ENCODE data around the gene PTPRO. TPM values are rescaled to one million over a fixed set of nuclear protein-coding genes. Genes with fewer than 3 reads are reported as not detected.

Gene PTPRO
- total and polyA plus RNA-seq, 4 donors = 2.6 to 11.7 (median 3.4) TPM

- 19 to 28% methylated on average over 4 of the region's 4 CpGs for WGBS, 2 donors
- Histone ChIP-seq H3K9ac (ENCODE audit: insufficient read depth in 1 of 2, low read length in 2 of 2) (no peak overlapping the region), H3K4me3 (no peak overlapping the region), H3K4me1 (ENCODE audit: control insufficient read depth in 5 of 5, insufficient read depth in 5 of 5, low read length in 5 of 5) (peaks cover 0 to 12% (median 0%) of the 10 kb centered on the region in 5 donors), H3K27ac (ENCODE audit: low read depth in 1 of 2, low read length in 1 of 2) (no peak overlapping the region), H3K36me3 (ENCODE audit: control insufficient read depth in 4 of 4, insufficient read depth in 4 of 4, low read length in 4 of 4) (no peaks in the 10 kb centered on the region), H3K9me3 (ENCODE audit: control insufficient read depth in 4 of 4, insufficient read depth in 3 of 4, low read length in 3 of 4) (peaks cover 0 to 3% (median 0%) of the 10 kb centered on the region in 4 donors), H3K27me3 (ENCODE audit: control insufficient read depth in 3 of 3, insufficient read depth in 3 of 3, low read length in 2 of 3) (peaks cover 0 to 26% (median 22%) of the 10 kb centered on the region in 3 donors)
- DNase-seq = peak in 1 of 3 donors; percentile 13
- ATAC-seq (ENCODE audit: insufficient read depth, low FRiP score) = no peak
- TF ChIP-seq, protein P1, sequence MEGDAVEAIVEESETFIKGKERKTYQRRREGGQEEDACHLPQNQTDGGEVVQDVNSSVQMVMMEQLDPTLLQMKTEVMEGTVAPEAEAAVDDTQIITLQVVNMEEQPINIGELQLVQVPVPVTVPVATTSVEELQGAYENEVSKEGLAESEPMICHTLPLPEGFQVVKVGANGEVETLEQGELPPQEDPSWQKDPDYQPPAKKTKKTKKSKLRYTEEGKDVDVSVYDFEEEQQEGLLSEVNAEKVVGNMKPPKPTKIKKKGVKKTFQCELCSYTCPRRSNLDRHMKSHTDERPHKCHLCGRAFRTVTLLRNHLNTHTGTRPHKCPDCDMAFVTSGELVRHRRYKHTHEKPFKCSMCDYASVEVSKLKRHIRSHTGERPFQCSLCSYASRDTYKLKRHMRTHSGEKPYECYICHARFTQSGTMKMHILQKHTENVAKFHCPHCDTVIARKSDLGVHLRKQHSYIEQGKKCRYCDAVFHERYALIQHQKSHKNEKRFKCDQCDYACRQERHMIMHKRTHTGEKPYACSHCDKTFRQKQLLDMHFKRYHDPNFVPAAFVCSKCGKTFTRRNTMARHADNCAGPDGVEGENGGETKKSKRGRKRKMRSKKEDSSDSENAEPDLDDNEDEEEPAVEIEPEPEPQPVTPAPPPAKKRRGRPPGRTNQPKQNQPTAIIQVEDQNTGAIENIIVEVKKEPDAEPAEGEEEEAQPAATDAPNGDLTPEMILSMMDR (IDR thresholded peaks at IDR 0.05; ENCODE audit: control extremely low read depth, extremely low read depth) = no peak
These were observed 1.2 kb downstream of the PTPRO start for GRCh38 chr12:15323480-15323879.

GRCh38 chr12:15329891-15330290, 7.6 kb downstream of the PTPRO start:
- 78 to 86% methylated on average over 5 of the region's 5 CpGs for WGBS, 2 donors
- no peaks in the 10 kb centered on the region for H3K36me3 ChIP-seq (ENCODE audit: control insufficient read depth in 4 of 4, insufficient read depth in 4 of 4, low read length in 4 of 4)
- no peaks in the 10 kb centered on the region for H3K9me3 ChIP-seq (ENCODE audit: control insufficient read depth in 4 of 4, insufficient read depth in 3 of 4, low read length in 3 of 4)
- ATAC-seq (ENCODE audit: insufficient read depth, low FRiP score) = no peak
- no peak overlapping the region for H3K27ac ChIP-seq (ENCODE audit: low read depth in 1 of 2, low read length in 1 of 2)
- TF ChIP-seq, protein P1 (IDR thresholded peaks at IDR 0.05; ENCODE audit: control extremely low read depth, extremely low read depth) = no peak
- no peak for DNase-seq
- H3K4me3 ChIP-seq = no peak overlapping the region
- peaks cover 0 to 5% (median 0%) of the 10 kb centered on the region in 3 donors for H3K27me3 ChIP-seq (ENCODE audit: control insufficient read depth in 3 of 3, insufficient read depth in 3 of 3, low read length in 2 of 3)
- H3K4me1 ChIP-seq (ENCODE audit: control insufficient read depth in 5 of 5, insufficient read depth in 5 of 5, low read length in 5 of 5) = no peaks in the 10 kb centered on the region
- H3K9ac ChIP-seq (ENCODE audit: insufficient read depth in 1 of 2, low read length in 2 of 2) = no peak overlapping the region

GRCh38 chr12:15334225-15334624, 11.9 kb downstream of the PTPRO start:
- Histone ChIP-seq H3K36me3 (ENCODE audit: control insufficient read depth in 4 of 4, insufficient read depth in 4 of 4, low read length in 4 of 4) (no peaks in the 10 kb centered on the region), H3K4me3 (no peak overlapping the region)
- 87% methylated on average over 2 of the region's 2 CpGs for WGBS, 2 donors

More at GRCh38 chr12:15334225-15334624, 11.9 kb downstream of the PTPRO start:
- ATAC-seq (ENCODE audit: insufficient read depth, low FRiP score) (no peak), DNase-seq (no peak)
- peaks cover 0 to 2% (median 0%) of the 10 kb centered on the region in 3 donors for H3K27me3 ChIP-seq (ENCODE audit: control insufficient read depth in 3 of 3, insufficient read depth in 3 of 3, low read length in 2 of 3)
- no peak overlapping the region for H3K27ac ChIP-seq (ENCODE audit: low read depth in 1 of 2, low read length in 1 of 2)
- H3K9me3 ChIP-seq (ENCODE audit: control insufficient read depth in 4 of 4, insufficient read depth in 3 of 4, low read length in 3 of 4) = no peaks in the 10 kb centered on the region
- TF ChIP-seq, protein P1 (IDR thresholded peaks at IDR 0.05; ENCODE audit: control extremely low read depth, extremely low read depth) = no peak
- no peak overlapping the region for H3K9ac ChIP-seq (ENCODE audit: insufficient read depth in 1 of 2, low read length in 2 of 2)
- no peaks in the 10 kb centered on the region for H3K4me1 ChIP-seq (ENCODE audit: control insufficient read depth in 5 of 5, insufficient read depth in 5 of 5, low read length in 5 of 5)
